Measurements from ENCODE around the gene CAMTA1.
"Not testable (repeated sequence)": the region's sequence is repeated elsewhere in the genome, so short reads cannot be mapped to it uniquely, and the experiment has no call there.

The CAMTA1 gene

DNA sequence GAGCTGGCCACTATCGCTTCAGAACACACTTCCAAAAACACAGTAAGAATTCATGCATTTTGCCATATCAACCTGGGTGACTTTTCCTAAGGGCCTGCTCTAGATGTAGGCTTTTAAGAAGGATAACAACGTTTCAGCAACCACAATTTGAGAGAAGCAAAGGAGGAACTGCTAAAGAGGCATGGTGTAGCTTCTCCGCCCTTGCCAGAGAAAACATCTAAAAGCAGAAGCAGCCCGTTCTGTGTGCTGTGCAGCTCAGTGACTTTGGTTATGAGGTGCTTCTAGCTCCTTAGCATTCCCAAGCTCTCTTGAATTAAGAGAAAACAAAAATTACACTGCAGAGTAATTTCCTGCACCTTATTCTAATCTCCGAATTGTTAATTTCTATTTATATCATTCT, 1001.5 kb downstream of the CAMTA1 start:
- DNase-seq, result no peak

DNA sequence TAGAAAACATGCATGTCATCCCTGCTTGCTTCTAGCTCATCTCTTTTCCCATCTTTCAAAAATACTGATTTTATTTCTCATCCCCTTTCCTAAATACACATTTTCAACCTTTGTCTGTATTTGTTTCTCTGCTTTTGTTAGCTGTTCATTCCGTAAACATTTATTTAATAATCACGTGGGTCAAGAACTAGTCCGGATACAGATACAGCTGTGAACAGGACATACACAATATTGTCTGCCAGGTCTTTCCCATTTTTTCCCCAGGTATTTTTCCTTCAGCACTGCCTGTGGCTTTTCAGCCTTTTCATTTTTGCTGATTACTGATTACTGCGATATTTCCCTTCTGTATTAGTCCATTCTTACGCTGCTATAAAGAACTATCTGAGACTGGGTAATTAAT, 1004.6 kb downstream of the CAMTA1 start:
- DNase-seq, result no peak

DNA sequence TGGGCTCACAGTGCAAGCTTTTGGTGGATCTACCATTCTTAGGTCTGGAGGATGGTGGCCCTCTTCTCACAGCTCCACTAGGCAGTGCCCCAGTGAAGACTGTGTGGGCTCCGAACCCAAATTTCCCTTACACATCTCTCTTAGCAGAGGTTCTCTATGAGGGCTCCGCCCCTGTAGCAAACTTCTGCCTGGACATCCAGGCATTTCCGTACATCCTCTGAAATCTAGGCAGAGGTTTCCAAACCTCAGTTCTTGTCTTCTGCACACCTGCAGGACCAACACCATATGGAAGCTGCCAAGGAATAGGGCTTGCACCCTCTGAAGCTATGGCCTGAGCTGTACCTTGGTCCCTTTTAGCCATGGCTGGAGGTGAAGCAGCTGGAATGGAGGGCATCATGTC, 1005.8 kb downstream of the CAMTA1 start:
- DNase-seq, result not testable (repeated sequence)

DNA sequence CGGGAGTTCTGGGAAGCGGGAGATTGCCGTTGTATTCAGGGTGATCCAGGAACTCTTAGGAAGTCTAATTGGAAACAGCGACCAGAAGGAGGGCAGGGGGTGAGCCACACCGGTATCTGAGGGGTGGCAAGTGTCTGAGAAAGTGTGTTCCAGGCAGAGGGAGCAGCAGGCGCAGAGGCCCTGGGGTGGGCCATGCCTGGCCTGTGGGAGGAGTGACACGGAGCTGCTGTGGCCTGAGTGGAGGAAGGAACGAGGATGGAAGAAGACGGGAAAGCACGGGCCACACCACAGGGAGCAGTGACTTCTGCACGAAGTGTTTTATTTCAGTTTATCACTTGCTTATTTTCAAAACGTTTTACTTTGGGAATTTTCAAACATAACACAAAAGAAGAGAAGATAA, 1010.2 kb downstream of the CAMTA1 start:
- DNase-seq, result no peak

DNA sequence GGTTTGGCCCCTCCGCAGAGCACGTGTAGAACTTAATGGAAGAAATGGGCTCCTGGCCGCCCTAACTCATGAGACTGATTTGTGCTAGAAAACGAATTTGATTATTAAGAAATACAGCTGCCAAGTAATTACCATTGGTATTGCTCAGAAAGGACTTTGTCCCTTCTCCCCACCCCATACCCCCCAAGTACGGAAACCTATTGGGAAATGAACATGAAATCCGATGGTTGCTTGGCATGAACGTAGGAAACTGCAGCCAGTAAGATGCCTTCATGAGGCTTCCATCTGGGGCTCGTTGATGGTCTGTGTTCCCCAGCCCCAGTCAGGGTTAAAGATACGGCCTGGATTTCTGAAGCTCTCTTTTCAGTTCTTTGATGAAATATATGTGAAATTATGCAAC, 1020.2 kb downstream of the CAMTA1 start:
- DNase-seq, result no peak

DNA sequence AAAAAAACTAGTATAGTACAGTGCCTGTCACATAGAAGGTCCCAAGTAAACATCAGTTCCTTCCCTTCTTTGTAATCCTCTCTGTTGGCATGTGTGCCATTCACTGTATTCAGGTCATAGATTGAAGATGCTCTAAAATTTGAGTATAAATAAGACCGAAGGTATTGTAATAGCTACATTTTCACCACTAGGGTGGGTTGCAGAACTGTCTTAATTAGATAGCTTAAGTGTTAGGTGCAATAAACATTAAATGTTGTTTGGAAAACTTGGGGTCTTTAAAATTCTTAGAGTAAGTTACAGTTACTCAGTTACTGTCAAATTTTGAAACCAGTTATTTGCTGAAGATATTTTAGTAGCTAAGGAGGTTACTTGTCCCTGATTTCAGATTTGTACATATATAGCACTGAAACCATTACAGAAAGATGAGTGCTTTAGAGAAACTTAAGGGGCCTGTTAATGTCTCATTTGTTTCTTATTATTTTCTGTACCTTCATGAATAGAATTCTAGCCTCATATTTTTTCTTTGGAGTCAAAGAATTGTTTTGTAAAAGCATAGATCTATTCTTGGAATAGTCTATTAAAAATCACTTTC, 1023.1 kb downstream of the CAMTA1 start:
- DNase-seq, result no peak

DNA sequence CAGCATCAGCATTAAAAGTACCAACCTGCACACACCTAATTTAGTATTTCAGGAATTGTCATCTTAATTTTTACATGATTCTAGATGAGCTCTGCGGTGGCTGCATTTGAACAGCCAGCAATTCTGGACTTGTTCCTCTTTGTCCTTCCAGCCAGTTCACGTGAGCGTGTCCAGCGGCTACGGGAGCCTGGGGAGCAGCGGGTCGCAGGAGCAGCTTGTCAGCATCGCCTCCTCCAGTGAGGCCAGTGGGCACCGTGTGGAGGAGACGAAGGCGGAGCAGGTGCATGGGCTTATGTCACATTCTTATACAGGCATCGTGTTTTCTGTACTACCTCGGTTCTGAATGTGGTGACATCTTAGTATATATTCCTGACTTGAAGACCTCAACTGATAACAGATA, 1024.5 kb downstream of the CAMTA1 start:
- no peak for DNase-seq

DNA sequence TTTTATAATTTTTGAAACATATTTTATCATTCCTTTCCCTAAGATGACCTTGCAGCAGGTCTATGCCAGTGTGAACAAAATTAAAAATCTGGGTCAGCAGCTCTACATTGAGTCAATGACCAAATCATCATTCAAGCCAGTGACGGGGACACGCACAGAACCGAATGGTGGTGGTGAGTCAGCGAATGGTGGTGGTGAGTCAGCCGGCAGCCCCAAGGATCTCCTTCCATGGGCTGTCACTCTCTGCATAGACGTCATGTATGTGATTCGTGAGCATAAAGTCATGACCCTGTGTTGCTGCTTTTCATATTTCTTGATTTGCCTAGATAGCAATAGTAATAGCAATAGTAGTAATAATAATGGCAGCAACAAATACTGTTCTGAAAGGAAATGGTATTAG, 1025.1 kb downstream of the CAMTA1 start:
- no peak for DNase-seq

DNA sequence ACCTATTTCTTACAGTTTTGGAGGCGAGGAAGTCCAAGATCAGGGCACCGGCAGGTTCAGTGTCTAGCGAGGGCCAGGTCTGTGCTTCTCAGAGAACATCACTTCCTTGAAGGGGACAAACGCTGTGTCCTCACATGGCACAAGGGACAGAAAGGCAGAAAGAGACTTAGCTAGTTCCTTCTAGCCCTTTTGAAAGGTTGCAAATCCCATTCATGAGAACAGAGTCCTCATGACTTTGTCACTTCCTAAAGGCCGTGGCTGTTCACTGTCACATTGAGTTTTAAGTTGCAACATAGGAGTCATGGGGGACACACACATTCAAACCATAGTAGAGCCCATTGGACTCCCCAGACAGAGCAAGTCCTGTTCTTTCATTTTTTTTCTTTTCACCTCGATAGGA, 1026.2 kb downstream of the CAMTA1 start:
- no peak for DNase-seq

DNA sequence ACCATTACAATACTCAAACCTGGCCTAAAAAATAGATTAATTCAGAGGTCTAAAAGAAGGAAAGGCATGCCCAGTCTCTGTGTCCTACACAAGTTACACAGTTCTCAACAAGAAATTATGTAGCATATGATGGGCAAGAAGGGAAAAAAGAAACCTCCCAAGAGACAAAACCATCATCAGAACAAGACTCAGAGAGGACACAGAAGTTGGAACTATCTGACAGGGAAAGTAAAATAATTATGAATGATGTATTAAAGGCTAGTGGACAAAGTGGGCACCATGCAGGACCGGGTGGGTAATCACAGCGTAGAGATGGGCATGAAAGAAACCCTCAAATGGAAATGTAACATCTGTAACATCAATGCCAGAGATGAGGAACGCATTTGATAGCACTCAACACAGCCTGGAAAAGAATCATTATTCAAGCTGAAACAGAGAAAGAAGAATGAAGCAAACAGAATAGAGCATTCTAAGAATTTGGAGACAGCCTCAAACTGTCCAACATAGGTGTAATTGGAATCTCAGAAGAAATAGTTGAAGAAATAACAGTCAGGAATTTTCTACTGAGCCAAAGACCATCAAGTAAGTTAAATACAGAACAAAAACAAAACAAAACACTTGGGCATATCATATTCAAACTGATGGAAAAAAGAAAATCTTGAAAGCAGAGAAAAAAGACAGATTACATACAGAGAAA, 1028.6 kb downstream of the CAMTA1 start:
- no peak for DNase-seq

Measured in NCI-H187 treated with DMSO at 0.1 percent for 48 hours (cell line).